Measurements from ENCODE around the gene KRTAP10-2.

DNA sequence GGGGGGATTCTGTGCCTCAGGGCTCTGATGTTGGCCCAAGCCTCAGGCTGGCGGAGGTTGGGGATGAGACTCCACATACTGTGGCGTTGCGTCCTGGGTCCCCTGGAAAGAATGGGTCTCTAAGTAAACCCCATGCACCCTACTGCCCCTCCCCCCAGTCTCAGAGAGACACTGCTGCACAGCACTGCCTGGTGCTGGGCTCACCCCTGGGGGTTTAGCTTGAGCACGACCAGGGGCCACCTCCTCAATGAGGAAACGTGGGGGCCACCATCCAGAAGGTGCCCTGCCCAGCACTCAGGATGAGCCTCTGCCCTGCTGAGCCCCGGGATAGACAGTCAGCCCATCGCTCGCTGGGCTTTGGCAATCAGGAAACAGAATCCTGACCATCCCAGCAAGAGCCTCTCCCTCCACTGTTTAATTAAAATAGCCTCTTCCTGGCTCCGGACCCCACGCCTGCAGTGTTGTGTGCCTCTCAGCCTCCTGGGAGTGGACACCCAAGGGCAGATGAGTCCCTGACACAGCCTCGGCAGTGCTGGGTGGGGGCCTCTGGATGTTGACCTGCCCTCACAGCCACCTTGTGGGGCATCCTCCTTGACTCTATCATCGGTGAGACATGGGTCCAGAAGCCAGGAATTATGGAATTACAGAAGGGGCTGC is 18.7 kb upstream of the KRTAP10-2 start:
- TF ChIP-seq POLR2AphosphoS5 (IDR thresholded peaks at IDR 0.05; ENCODE audit: borderline replicate concordance, low read depth, low read length) (no peak), EZH2 (IDR thresholded peaks at IDR 0.05) (no peak), FOXP2 (optimal IDR thresholded peaks at IDR 0.05; ENCODE audit: control extremely low read depth, extremely low read length, insufficient read depth) (no peak)
